ENCODE data around the gene ANKRD40.

The ANKRD40 gene

DNA sequence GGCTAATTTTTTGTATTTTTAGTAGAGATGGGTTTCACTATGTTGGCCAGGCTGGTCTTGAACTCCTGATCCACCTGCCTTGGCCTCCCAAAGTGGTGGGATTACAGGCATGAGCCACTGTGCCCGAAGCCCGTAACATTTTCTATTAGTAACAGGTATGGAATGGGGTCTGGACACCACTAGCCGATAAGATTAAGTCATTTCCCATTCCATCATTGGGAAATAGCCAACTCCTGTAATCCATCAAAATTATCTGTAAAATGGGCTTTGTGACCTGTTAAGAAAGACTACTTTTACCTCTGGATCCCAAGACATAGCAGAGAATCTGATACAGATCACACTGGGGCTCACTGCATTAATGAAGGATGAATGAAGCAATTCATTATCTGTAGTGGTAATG, 7.8 kb upstream of the ANKRD40 start (continued):
- TF ChIP-seq TCF4 (CRISPR knock-in tag; IDR thresholded peaks at IDR 0.05; ENCODE audit: borderline replicate concordance) (no peak), CSDC2 (CRISPR knock-in tag; IDR thresholded peaks at IDR 0.05) (no peak), BACH2 (CRISPR knock-in tag; IDR thresholded peaks at IDR 0.05; ENCODE audit: borderline replicate concordance) (no peak), ARNTL (CRISPR knock-in tag; IDR thresholded peaks at IDR 0.05; ENCODE audit: borderline replicate concordance, low read depth) (no peak), PATZ1 (CRISPR knock-in tag; IDR thresholded peaks at IDR 0.05; ENCODE audit: borderline replicate concordance) (no peak), ZNF70 (CRISPR knock-in tag; IDR thresholded peaks at IDR 0.05) (no peak)
- TF ChIP-seq, protein P1, sequence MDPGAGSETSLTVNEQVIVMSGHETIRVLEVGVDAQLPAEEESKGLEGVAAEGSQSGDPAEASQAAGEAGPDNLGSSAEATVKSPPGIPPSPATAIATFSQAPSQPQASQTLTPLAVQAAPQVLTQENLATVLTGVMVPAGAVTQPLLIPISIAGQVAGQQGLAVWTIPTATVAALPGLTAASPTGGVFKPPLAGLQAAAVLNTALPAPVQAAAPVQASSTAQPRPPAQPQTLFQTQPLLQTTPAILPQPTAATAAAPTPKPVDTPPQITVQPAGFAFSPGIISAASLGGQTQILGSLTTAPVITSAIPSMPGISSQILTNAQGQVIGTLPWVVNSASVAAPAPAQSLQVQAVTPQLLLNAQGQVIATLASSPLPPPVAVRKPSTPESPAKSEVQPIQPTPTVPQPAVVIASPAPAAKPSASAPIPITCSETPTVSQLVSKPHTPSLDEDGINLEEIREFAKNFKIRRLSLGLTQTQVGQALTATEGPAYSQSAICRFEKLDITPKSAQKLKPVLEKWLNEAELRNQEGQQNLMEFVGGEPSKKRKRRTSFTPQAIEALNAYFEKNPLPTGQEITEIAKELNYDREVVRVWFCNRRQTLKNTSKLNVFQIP (CRISPR knock-in tag; IDR thresholded peaks at IDR 0.05; ENCODE audit: borderline replicate concordance, low read depth) = no peak

GRCh38 chr17:50712641-50713040, 4.9 kb upstream of the ANKRD40 start:
- TF ChIP-seq SNAI2 (CRISPR knock-in tag; IDR thresholded peaks at IDR 0.05) (no peak), PPARA (CRISPR knock-in tag; IDR thresholded peaks at IDR 0.05; ENCODE audit: borderline replicate concordance) (no peak), CREB5 (CRISPR knock-in tag; IDR thresholded peaks at IDR 0.05; ENCODE audit: low read depth) (no peak), PATZ1 (CRISPR knock-in tag; IDR thresholded peaks at IDR 0.05; ENCODE audit: borderline replicate concordance) (no peak), ESRRG (CRISPR knock-in tag; IDR thresholded peaks at IDR 0.05) (no peak), ZNF70 (CRISPR knock-in tag; IDR thresholded peaks at IDR 0.05) (no peak), ZFP30 (CRISPR knock-in tag; IDR thresholded peaks at IDR 0.05) (no peak), OSR1 (CRISPR knock-in tag; IDR thresholded peaks at IDR 0.05) (no peak), ZNF565 (CRISPR knock-in tag; conservative IDR thresholded peaks at IDR 0.05; ENCODE audit: low read depth) (no peak), BACH2 (CRISPR knock-in tag; IDR thresholded peaks at IDR 0.05; ENCODE audit: borderline replicate concordance) (no peak), ARNTL (CRISPR knock-in tag; IDR thresholded peaks at IDR 0.05; ENCODE audit: borderline replicate concordance, low read depth) (no peak), TCF4 (CRISPR knock-in tag; IDR thresholded peaks at IDR 0.05; ENCODE audit: borderline replicate concordance) (no peak), ZNF8 (CRISPR knock-in tag; IDR thresholded peaks at IDR 0.05) (no peak)
- TF ChIP-seq, protein P2, sequence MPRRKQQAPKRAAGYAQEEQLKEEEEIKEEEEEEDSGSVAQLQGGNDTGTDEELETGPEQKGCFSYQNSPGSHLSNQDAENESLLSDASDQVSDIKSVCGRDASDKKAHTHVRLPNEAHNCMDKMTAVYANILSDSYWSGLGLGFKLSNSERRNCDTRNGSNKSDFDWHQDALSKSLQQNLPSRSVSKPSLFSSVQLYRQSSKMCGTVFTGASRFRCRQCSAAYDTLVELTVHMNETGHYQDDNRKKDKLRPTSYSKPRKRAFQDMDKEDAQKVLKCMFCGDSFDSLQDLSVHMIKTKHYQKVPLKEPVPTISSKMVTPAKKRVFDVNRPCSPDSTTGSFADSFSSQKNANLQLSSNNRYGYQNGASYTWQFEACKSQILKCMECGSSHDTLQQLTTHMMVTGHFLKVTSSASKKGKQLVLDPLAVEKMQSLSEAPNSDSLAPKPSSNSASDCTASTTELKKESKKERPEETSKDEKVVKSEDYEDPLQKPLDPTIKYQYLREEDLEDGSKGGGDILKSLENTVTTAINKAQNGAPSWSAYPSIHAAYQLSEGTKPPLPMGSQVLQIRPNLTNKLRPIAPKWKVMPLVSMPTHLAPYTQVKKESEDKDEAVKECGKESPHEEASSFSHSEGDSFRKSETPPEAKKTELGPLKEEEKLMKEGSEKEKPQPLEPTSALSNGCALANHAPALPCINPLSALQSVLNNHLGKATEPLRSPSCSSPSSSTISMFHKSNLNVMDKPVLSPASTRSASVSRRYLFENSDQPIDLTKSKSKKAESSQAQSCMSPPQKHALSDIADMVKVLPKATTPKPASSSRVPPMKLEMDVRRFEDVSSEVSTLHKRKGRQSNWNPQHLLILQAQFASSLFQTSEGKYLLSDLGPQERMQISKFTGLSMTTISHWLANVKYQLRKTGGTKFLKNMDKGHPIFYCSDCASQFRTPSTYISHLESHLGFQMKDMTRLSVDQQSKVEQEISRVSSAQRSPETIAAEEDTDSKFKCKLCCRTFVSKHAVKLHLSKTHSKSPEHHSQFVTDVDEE (CRISPR knock-in tag; IDR thresholded peaks at IDR 0.05) = no peak
- ATAC-seq = no peak

GRCh38 chr17:50710650-50711049, 2.9 kb upstream of the ANKRD40 start:
- no peak for ATAC-seq
- TF ChIP-seq RARB (CRISPR knock-in tag; IDR thresholded peaks at IDR 0.05) (no peak), ZNF70 (CRISPR knock-in tag; IDR thresholded peaks at IDR 0.05) (no peak), ESRRG (CRISPR knock-in tag; IDR thresholded peaks at IDR 0.05) (no peak), TCF4 (CRISPR knock-in tag; IDR thresholded peaks at IDR 0.05; ENCODE audit: borderline replicate concordance) (no peak), OSR1 (CRISPR knock-in tag; IDR thresholded peaks at IDR 0.05) (no peak), ARNTL (CRISPR knock-in tag; IDR thresholded peaks at IDR 0.05; ENCODE audit: borderline replicate concordance, low read depth) (no peak), ZC3H10 (CRISPR knock-in tag; IDR thresholded peaks at IDR 0.05) (no peak), CREB5 (CRISPR knock-in tag; IDR thresholded peaks at IDR 0.05; ENCODE audit: low read depth) (no peak), ZNF8 (CRISPR knock-in tag; IDR thresholded peaks at IDR 0.05) (no peak), ZFP3 (CRISPR knock-in tag; IDR thresholded peaks at IDR 0.05) (no peak), ZFP30 (CRISPR knock-in tag; IDR thresholded peaks at IDR 0.05) (no peak), PATZ1 (CRISPR knock-in tag; IDR thresholded peaks at IDR 0.05; ENCODE audit: borderline replicate concordance) (no peak), ISL1 (CRISPR knock-in tag; IDR thresholded peaks at IDR 0.05) (no peak), CSDC2 (CRISPR knock-in tag; IDR thresholded peaks at IDR 0.05) (no peak)
- TF ChIP-seq, protein P2 (CRISPR knock-in tag; IDR thresholded peaks at IDR 0.05) = no peak

All from SK-N-SH treated with all-trans-retinoic acid at 6 μM for 48 hours (cell line).